Activated gamma-delta T cell (primary cell): ENCODE data around the gene COX4I2.
A peak's percentile ranks its signal among the peaks of the same experiment; 100 is the strongest.
"Not testable (repeated sequence)": the region's sequence is repeated elsewhere in the genome, so short reads cannot be mapped to it uniquely, and the experiment has no call there.

Source experiments
- DNase-seq: peaks from one replicate; lab custom pipeline; 2025; lab: John Stamatoyannopoulos, UW
- total RNA-seq, 2 donors: gene quantifications; one replicate each; lab custom pipeline; 2026; lab: John Stamatoyannopoulos, UW

COX4I2 gene
- total RNA-seq = 0 reads per million in 2 donors

DNA sequence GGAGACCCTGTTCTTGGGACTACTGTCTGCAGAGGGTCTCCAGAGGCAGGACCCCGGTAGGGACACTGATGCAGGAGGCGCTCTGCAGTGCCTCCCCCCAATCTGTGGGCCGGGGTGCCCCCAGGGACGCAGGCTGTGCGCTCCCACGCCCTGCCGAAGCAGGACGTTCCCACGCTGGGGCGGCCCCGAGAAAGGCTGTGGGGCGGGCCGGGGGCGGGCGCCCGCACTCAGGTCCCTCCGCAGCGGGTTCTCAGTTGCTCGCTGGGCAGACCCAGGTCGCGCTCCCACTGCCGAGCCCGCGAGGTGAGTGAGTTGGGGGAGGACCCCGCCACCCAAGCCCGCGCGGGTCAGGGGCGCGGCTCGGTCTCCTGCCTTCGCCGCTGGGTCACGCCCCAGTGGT lies at the start of gene COX4I2:
TSS of gene COX4I2 (plus strand) at position 253 of the 400 bp plus-strand sequence. CDS start 1,106 bp downstream, outside the sequence.
- no peak for DNase-seq

DNA sequence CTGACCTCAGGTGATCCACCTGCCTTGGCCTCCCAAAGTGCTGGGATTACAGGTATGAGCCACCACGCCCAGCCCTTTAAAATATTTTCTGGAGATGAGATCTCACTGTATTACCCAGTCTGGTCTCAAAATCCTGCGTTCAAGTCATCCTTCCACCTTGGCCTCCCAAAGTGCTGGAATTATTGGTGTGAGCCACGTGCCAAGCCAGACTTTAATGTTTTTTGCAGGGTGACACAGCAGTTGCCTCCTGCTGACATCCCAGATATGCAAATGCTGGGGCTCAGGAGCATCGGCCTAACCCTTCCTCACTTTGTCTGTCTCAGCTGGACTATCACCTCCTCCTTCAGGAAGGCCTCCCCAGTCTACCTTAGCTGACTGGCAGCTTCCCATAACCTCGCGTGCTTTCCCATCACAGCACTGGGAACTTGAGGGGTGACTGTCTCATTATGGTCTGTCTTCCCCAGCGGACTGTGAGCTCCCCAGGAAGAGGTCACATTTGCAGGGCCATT lies 46.9 kb upstream of the COX4I2 start:
- no peak for DNase-seq

DNA sequence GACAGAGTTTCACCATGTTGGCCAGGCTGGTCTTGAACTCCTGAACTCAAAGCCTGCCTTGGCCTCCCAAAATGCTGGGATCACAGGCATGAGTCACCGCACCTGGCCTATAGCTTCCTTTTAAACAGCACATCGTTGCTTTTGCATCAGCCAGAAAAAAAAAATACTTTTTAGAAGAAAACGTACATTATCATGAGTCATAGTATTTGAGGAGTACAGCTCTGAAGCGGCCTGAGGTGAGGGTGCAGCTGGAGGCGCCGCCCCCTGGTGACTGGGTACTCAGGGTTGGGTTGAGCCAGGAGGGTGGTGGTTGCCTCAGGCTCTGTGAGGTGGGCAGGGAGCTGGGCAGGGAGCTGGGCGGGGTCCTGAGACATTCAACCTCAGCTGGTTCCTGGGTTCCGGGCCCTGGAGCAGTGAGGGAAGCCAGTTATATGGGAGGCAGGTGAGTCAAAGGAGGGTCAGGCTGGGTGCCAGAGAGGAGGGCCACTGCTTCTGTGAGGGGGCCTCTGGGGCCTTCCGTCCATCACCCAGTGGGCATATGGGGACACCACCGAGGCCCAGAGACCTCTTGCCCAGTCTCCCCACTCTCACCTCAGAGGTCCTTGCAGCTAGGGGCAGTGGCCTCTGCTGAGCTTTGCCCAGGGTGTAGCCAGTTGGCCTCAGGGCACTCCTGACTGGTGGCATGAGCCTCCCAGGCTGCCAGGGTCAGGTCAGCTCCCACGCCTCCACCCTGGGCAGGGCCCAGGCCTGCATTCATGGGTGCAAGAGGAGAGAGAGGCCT lies 44.3 kb upstream of the COX4I2 start:
- DNase-seq = no peak

DNA sequence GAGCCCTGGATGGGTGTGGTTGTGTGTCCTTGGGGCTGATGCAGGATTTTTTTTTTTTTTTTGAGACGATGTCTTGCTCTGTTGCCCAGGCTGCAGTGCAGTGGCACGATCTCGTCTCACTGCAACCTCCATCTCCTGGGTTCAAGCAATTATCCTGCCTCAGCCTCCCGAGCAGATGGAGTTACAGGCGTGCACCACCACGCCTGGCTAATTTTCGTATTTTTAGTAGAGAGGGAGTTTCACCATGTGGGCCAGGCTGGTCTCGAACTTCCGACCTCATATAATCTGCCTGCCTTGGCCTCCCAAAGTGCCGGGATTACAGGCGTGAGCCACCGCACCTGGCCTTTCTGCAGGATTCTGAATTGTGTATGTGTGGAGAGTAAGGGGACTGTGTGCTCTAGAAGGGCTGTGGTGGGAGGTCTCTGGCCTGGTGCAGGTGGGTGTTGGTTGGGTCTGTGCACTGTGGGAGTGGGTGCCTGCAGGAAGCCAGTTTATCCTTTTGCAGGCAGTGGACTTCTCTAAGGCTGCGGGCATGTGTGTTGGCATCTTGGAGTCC lies 43.6 kb upstream of the COX4I2 start:
- DNase-seq = no peak

DNA sequence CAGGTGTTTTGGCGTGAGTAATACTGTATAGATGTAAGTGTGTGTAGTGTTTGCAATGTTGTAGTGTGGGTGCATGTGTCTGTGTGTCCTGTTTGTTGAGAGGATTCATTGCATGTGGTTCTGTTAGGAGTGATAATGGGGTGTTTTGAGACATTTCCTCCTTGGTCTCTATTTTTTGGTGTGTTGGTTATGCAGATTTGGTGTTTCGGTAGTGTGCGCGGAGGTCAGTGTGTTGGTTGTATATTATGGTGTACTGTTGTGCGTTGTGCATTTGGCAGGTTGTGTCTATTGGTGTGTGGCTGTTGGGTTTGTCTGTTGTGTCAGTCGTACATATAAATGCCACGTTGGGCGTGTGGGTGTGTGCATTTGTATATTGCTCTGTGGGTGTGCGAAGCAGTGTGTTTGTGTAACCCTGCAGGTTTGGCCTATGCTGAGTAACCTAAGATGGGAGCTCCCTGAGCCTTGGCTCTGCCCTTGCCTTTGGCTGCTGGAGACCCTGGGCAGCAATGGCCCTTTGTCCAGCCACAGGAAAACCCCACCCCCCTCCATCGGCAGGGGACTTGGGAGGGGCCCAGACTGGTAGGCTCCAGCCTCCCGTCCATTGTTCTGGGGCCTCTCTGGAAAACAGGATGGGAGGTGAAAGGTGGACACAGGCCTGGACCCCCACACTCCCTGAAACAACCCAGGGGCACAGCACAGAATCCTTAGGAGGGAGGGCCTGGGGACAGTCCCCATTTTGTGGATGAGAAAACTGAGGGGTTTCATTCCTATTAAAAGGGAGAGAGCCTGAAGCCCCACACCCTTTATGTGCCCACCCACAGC lies 42.9 kb upstream of the COX4I2 start:
- DNase-seq = no peak

DNA sequence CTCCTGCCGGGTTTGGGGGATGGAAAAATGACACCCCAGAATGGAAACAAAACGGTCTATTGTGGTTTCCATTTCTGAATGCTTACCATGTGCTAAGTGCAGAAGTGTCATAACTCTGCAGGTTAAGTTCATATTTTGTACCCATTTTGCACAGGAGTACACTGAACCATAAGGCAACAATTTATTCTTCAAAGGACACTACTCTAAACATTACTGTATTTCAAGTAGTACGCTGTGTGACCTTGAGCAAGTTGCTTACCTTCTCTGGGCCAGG lies 42.4 kb upstream of the COX4I2 start:
- no peak for DNase-seq

GRCh38 chr20:31595654-31596411 lies 41.9 kb upstream of the COX4I2 start:
- no peak for DNase-seq

- not testable (repeated sequence) for DNase-seq
These were observed 41.3 kb upstream of the COX4I2 start for GRCh38 chr20:31596412-31596715.

DNA sequence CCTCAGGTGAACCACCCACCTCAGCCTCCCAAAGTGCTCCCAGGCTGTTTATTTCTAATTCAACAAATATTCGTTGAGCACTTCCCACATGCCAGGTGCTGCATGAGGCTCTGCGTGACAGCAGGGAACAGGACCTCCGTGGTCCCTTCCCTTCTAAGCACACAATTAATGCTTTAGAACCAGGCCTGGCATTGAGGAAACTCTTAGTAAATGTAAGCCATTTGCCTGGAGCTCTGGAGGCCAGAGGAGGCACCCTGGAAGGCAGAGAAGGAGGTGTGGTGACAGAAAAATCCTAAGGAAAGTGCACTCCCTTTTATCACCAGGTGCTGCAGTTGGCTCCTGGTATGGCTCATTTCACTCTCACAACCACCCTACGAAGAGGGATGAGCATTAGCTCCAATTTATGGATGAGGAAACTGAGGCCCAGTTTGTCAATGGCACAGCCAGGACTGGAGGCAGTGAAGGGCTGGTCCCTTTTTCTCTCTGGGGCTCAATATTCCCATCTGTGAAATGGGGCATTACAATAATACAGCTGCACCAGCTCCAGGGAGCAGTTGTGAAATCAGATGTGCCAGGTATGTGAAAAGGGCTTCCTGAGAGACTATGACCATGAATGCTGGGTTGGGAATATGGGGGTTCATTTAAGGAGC lies 40.8 kb upstream of the COX4I2 start:
- DNase-seq = no peak

DNA sequence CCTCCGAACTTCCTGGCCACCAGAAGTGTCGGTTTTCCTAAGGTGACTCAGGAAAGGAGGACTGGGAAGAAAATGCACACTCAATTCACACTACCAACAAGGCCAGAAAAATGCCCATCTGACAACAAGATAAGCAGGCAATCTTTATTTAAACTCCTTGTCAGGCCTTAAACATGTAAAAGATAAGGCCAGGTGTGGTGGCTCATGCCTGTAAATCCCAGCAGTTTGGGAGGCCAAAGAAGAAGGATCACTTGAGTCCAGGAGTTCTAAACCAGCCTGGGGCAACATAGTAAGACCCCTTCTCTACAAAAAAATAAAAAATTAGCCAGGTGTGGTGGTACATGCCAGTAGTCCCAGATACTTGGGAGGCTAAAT lies 40.2 kb upstream of the COX4I2 start:
- DNase-seq = no peak

- no peak for DNase-seq
These were observed 35.3 kb upstream of the COX4I2 start for GRCh38 chr20:31602431-31602778.

- no peak for DNase-seq
These were observed 34.8 kb upstream of the COX4I2 start for GRCh38 chr20:31602779-31603441.

DNA sequence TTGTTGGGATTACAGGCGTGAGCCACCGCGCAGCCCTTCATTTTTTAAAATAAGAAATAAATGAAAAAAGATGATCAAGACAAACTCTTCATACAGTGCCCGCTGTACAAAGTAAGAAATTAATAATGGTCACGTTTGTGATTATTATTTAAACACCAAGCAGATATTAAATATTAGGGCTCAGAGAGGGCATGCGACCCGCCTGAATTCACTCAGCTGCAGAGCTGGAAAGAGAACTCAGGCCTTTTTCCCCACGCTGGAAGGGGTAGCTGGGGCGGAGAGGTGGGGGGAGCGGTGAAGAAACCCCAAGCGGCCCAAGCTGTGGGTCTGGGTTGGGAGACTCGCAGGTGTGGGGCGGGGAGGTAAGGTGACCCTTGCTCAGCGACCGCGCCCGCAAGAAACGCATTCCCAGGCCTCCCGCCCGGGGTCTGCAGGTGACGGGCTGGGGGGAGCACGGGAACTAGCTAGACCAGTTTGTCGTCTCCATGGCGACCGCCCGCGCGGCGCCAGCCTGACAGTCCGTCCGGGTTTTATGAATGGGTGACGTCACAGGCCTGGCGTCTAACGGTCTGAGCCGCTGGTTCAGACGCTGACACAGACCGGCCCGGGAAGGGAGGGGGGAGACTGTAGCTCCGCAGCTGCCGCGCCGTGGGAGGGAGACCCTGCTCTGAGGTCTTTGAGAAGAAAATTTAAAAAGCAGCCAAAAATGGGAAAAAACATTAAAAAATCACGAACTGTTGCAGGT lies 33.7 kb upstream of the COX4I2 start:
- peak; percentile 76 for DNase-seq

DNA sequence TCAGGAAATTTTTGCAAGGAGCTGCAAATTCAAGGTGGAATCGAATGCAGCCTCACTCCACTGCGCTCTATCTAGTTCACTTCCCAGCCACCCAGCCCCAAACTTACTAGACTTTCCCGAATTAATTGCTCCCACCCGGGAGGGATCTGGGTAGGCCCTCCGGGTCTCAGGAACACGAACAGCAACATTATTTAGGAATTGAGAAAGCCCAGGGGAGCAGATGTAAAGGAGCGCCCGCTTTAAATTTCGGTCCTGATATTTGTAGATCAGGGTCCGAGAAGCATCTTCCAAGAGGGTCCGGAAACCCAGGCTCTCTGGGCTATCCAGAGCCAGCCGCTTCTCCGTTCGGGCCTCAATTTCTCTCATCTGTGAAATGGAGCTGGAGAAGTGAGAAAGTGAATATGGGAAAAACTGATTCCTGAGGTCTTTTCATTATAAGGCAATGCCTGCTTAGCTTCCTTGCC lies 33.1 kb upstream of the COX4I2 start:
- DNase-seq = no peak

- DNase-seq = peak; percentile 72
These were observed 32.4 kb upstream of the COX4I2 start, which contains the start of gene ID1 for GRCh38 chr20:31605031-31605901. ID1 (plus strand) TSS chr20:31605289; CDS start chr20:31605388, 99 bp downstream.

- no peak for DNase-seq
These were observed 31.6 kb upstream of the COX4I2 start for GRCh38 chr20:31605902-31606803.

DNA sequence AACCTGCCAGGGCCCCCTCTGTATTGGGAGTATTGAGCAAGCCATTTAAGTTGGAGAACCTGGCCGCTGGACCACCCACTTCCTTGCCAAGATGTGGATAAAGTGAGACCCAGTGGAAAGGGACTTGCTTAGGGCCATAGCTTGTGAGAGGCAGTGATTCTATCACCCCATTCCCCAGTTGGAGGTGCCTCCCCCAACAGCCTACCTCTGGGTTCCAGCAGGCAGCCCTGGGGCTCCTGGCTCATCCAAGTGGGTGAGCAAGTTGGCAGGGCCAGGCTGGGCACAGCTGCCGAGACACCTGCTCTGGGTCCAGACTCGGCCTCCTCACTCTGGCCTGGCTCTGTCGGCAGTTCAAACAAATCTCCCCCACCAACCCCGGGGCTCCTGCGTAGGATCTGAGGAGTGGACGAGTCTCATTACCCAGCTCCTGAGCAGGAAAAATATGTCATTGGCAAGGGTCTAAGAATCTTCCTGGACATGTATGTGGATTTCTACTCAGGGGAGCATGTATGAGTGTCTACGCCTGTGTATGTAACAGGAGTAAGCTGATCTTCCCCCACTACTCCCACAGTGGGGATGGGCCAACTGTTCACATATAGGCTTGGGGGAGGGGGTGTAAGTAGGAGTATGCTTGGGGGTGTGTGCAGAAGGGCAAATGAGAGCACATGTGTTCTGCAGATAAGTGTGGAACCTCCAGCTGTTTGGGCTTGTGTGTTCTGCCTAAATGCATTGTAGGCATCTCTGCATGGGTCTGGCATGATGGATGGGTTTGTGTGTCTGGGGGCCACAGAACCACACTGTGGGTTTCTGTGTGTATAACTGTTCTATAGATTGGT lies 30.7 kb upstream of the COX4I2 start:
- no peak for DNase-seq
